NCI-H1092 (cell line): ENCODE data around the gene ANGPTL8.

Experiments used
- DNase-seq: peaks from one replicate; lab custom pipeline; 2025; lab: John Stamatoyannopoulos, UW

The ANGPTL8 gene

GRCh38 chr19:11291415-11291814, 52.0 kb downstream of the ANGPTL8 start:
- DNase-seq = no peak
